Neural progenitor cell (in vitro differentiated cells): ENCODE results near the gene PHC3. TPM values are rescaled to one million over a fixed set of nuclear protein-coding genes. Genes with fewer than 3 reads are reported as not detected.
A peak's percentile ranks its signal among the peaks of the same experiment; 100 is the strongest.

Experiments
- DNase-seq: peaks from one replicate; pipeline ENCODE4 v3.0.0-alpha.2; 2016; ENCODE audit warnings: low spot score
- H2AFZ ChIP-seq: fragments of 200-600 bp; sonication (generic); replicated peaks from 2 replicates; pipeline ENCODE4 v1.6.1; 2016; ENCODE audit warnings: antibody characterized with exemption
- H3F3A ChIP-seq: fragments of 200-600 bp; sonication (generic); 2 replicates; pipeline ENCODE4 v1.6.1; 2016; ENCODE audit warnings: antibody characterized with exemption, low read depth
- H3K27ac ChIP-seq: fragments of 200-600 bp; sonication (generic); 2 replicates; pipeline ENCODE4 v1.5.1; 2016; ENCODE audit warnings: mild to moderate bottlenecking
- H3K27me3 ChIP-seq: fragments of 200-600 bp; sonication (generic); 2 replicates; pipeline ENCODE4 v1.6.1; 2016; ENCODE audit warnings: mild to moderate bottlenecking, moderate library complexity
- H3K36me3 ChIP-seq: fragments of 200-600 bp; sonication (generic); 2 replicates; pipeline ENCODE4 v1.5.1; 2016
- H3K4me1 ChIP-seq: fragments of 200-600 bp; sonication (generic); 2 replicates; pipeline ENCODE4 v1.6.1; 2016; ENCODE audit warnings: mixed run types
- H3K4me2 ChIP-seq: fragments of 200-600 bp; sonication (generic); 2 replicates; pipeline ENCODE4 v1.6.1; 2016
- H3K4me3 ChIP-seq: fragments of 200-600 bp; sonication (generic); 2 replicates; pipeline ENCODE4 v1.5.1; 2016
- H3K79me2 ChIP-seq: fragments of 200-600 bp; sonication (generic); 2 replicates; pipeline ENCODE4 v1.6.1; 2016; ENCODE audit warnings: low read depth
- H3K9ac ChIP-seq: fragments of 200-600 bp; sonication (generic); 2 replicates; pipeline ENCODE4 v1.6.1; 2016
- H3K9me3 ChIP-seq: fragments of 200-600 bp; sonication (generic); 2 replicates; pipeline ENCODE4 v1.5.1; 2016; ENCODE audit warnings: low read depth
- H4K20me1 ChIP-seq: fragments of 200-600 bp; sonication (generic); 2 replicates; pipeline ENCODE4 v1.6.1; 2016; ENCODE audit warnings: low read depth
- H3K27ac Mint-ChIP-seq: 3 replicates; pipeline ENCODE4 v1.8.0; 2021; ENCODE audit warnings: mixed read lengths
- H3K27me3 Mint-ChIP-seq: 2 replicates; pipeline ENCODE4 v1.8.0; 2022; ENCODE audit warnings: low read depth, mild to moderate bottlenecking, inconsistent platforms, moderate library complexity, mixed read lengths; ENCODE audit not compliant: insufficient read depth
- H3K36me3 Mint-ChIP-seq: 3 replicates; pipeline ENCODE4 v1.8.0; 2021; ENCODE audit warnings: mixed read lengths
- H3K4me1 Mint-ChIP-seq: 3 replicates; pipeline ENCODE4 v1.8.0; 2021; ENCODE audit warnings: mixed read lengths
- H3K4me3 Mint-ChIP-seq: 3 replicates; pipeline ENCODE4 v1.8.0; 2021; ENCODE audit warnings: mild to moderate bottlenecking, moderate library complexity, mixed read lengths
- H3K9me3 Mint-ChIP-seq: 3 replicates; pipeline ENCODE4 v1.8.0; 2020; ENCODE audit warnings: mixed read lengths
- CTCF ChIP-seq: fragments of 200-600 bp; sonication (generic); IDR thresholded peaks from 2 replicates; pipeline ENCODE4 v1.5.1; 2017; ENCODE audit warnings: antibody characterized with exemption, mild to moderate bottlenecking
- EZH2 ChIP-seq: fragments of 200-600 bp; sonication (generic); IDR thresholded peaks from 2 replicates; pipeline ENCODE4 v1.6.1; 2017; ENCODE audit warnings: antibody characterized with exemption, mild to moderate bottlenecking, moderate library complexity
- EZH2phosphoT487 ChIP-seq: fragments of 200-600 bp; sonication (generic); IDR thresholded peaks from 2 replicates; pipeline ENCODE4 v1.6.1; 2017; ENCODE audit warnings: antibody characterized with exemption
- total RNA-seq: library from RNA; depleted of rRNA; stranded (reverse); fragments of >200 nt; gene quantifications from 2 replicates; pipeline ENCODE4 v1.2.3, GENCODE V29; 2015; ENCODE audit warnings: low replicate concordance

Gene PHC3
- total RNA-seq, 1 donor from 2014 or later: 27.3 TPM

GRCh38 chr3:170056710-170057454 lies 124.7 kb downstream of the PHC3 start:
- no peaks in the 10 kb centered on the region for H3K27me3 Mint-ChIP-seq
- peak overlapping the region; percentile 53 for H2AFZ ChIP-seq
- no peaks in the 10 kb centered on the region for H3K79me2 ChIP-seq
- TF ChIP-seq CTCF (no peak), EZH2 (no peak), EZH2phosphoT487 (no peak)
- DNase-seq: no peak
- peaks cover 6% of the 10 kb centered on the region for H3K4me1 Mint-ChIP-seq
- no peaks in the 10 kb centered on the region for H3K36me3 ChIP-seq
- H3K9me3 ChIP-seq: no peaks in the 10 kb centered on the region
- H3K27ac Mint-ChIP-seq: no peak overlapping the region
- no peak overlapping the region for H3K9ac ChIP-seq
- no peak overlapping the region for H3K27ac ChIP-seq
- no peak overlapping the region for H3K4me3 ChIP-seq
- no peaks in the 10 kb centered on the region for H3K36me3 Mint-ChIP-seq
- no peaks in the 10 kb centered on the region for H3F3A ChIP-seq
- no peak overlapping the region for H3K4me3 Mint-ChIP-seq
- H3K27me3 ChIP-seq: no peaks in the 10 kb centered on the region
- H4K20me1 ChIP-seq: no peaks in the 10 kb centered on the region
- H3K9me3 Mint-ChIP-seq: no peaks in the 10 kb centered on the region
- peaks cover 5% of the 10 kb centered on the region for H3K4me1 ChIP-seq
- H3K4me2 ChIP-seq: no peak overlapping the region

GRCh38 chr3:170055209-170055608 lies 126.3 kb downstream of the PHC3 start:
- peaks cover 5% of the 10 kb centered on the region for H3K4me1 ChIP-seq
- no peaks in the 10 kb centered on the region for H4K20me1 ChIP-seq
- no peaks in the 10 kb centered on the region for H3K79me2 ChIP-seq
- Mint-ChIP-seq H3K9me3 (no peaks in the 10 kb centered on the region), H3K4me3 (no peak overlapping the region), H3K27me3 (no peaks in the 10 kb centered on the region), H3K4me1 (peaks cover 6% of the 10 kb centered on the region), H3K36me3 (no peaks in the 10 kb centered on the region), H3K27ac (no peak overlapping the region)
- H3K4me3 ChIP-seq: no peak overlapping the region
- no peak overlapping the region for H3K27ac ChIP-seq
- H3K9me3 ChIP-seq: no peaks in the 10 kb centered on the region
- H3K4me2 ChIP-seq: no peak overlapping the region
- H3K36me3 ChIP-seq: no peaks in the 10 kb centered on the region
- TF ChIP-seq EZH2phosphoT487 (no peak), CTCF (no peak)
- no peak overlapping the region for H3K9ac ChIP-seq
- no peaks in the 10 kb centered on the region for H3K27me3 ChIP-seq
- H2AFZ ChIP-seq: peak overlapping the region; percentile 4
- H3F3A ChIP-seq: no peaks in the 10 kb centered on the region
- no peak for DNase-seq

GRCh38 chr3:170054204-170054603 lies 127.3 kb downstream of the PHC3 start:
- no peaks in the 10 kb centered on the region for H3K36me3 ChIP-seq
- TF ChIP-seq EZH2 (no peak), EZH2phosphoT487 (no peak), CTCF (peak; percentile 19)
- H3K4me2 ChIP-seq: no peak overlapping the region
- H3K27me3 ChIP-seq: no peaks in the 10 kb centered on the region
- H2AFZ ChIP-seq: no peak overlapping the region
- H3K4me3 Mint-ChIP-seq: no peak overlapping the region
- no peak for DNase-seq
- H3K9me3 Mint-ChIP-seq: no peaks in the 10 kb centered on the region
- H3K27ac ChIP-seq: no peak overlapping the region
- no peaks in the 10 kb centered on the region for H3F3A ChIP-seq
- H3K36me3 Mint-ChIP-seq: no peaks in the 10 kb centered on the region
- H3K27ac Mint-ChIP-seq: no peak overlapping the region
- H3K79me2 ChIP-seq: no peaks in the 10 kb centered on the region
- H3K4me1 ChIP-seq: peaks cover 2% of the 10 kb centered on the region
- H3K9ac ChIP-seq: no peak overlapping the region
- no peaks in the 10 kb centered on the region for H3K4me1 Mint-ChIP-seq
- no peak overlapping the region for H3K4me3 ChIP-seq
- H4K20me1 ChIP-seq: no peaks in the 10 kb centered on the region
- no peaks in the 10 kb centered on the region for H3K27me3 Mint-ChIP-seq
- no peaks in the 10 kb centered on the region for H3K9me3 ChIP-seq
